Measurements from ENCODE around the gene ARPP21.

The ARPP21 gene

GRCh38 chr3:35688826-35689225 is 49.5 kb downstream of the ARPP21 start:
- Histone ChIP-seq H3K4me3 (ENCODE audit: low read depth in 1 of 5, low read length in 5 of 5) (no peak overlapping the region), H3K9ac (ENCODE audit: low read length in 5 of 5) (no peak overlapping the region), H3K27ac (ENCODE audit: low read depth, low read length) (no peak overlapping the region), H3K9me3 (ENCODE audit: control insufficient read depth in 5 of 5, low read length in 5 of 5) (no peaks in the 10 kb centered on the region), H3K4me1 (ENCODE audit: control insufficient read depth in 5 of 5, insufficient read depth in 5 of 5, low read length in 5 of 5) (peaks cover 0 to 4% (median 0%) of the 10 kb centered on the region in 5 donors), H3K27me3 (ENCODE audit: control insufficient read depth in 5 of 5, insufficient read depth in 4 of 5, low read length in 5 of 5) (no peaks in the 10 kb centered on the region), H3K36me3 (ENCODE audit: control insufficient read depth in 5 of 5, insufficient read depth in 5 of 5, low read length in 5 of 5) (no peaks in the 10 kb centered on the region)

DNA sequence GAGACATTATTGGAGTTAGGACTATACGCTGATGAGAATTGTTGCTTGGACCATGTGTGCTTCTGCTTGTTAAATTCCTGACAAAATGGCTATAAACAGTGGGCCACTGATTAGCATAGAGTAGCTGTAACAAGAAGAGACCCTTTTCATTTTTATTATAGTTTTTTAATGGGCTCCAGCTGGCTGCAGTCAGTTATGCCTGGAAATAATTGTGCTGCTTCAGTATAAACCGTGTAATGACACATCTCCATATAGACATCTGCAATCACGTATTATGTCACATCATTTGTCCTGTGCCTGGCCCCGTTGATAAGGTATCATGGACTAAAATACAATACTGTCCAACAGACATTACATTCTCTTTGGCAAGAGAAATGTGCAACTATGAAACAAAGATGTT is 50.9 kb downstream of the ARPP21 start:
- Histone ChIP-seq H3K4me1 (ENCODE audit: control insufficient read depth in 5 of 5, insufficient read depth in 5 of 5, low read length in 5 of 5) (no peaks in the 10 kb centered on the region), H3K36me3 (ENCODE audit: control insufficient read depth in 5 of 5, insufficient read depth in 5 of 5, low read length in 5 of 5) (no peaks in the 10 kb centered on the region), H3K9me3 (ENCODE audit: control insufficient read depth in 5 of 5, low read length in 5 of 5) (no peaks in the 10 kb centered on the region), H3K27ac (ENCODE audit: low read depth, low read length) (no peak overlapping the region), H3K4me3 (ENCODE audit: low read depth in 1 of 5, low read length in 5 of 5) (no peak overlapping the region), H3K9ac (ENCODE audit: low read length in 5 of 5) (no peak overlapping the region), H3K27me3 (ENCODE audit: control insufficient read depth in 5 of 5, insufficient read depth in 4 of 5, low read length in 5 of 5) (no peaks in the 10 kb centered on the region)

GRCh38 chr3:35705904-35706303 is 66.6 kb downstream of the ARPP21 start:
- Histone ChIP-seq H3K9ac (ENCODE audit: low read length in 5 of 5) (no peak overlapping the region), H3K4me3 (ENCODE audit: low read depth in 1 of 5, low read length in 5 of 5) (no peak overlapping the region)

GRCh38 chr3:35707904-35708303 is 68.6 kb downstream of the ARPP21 start:
- Histone ChIP-seq H3K9ac (ENCODE audit: low read length in 5 of 5) (no peak overlapping the region), H3K4me3 (ENCODE audit: low read depth in 1 of 5, low read length in 5 of 5) (no peak overlapping the region), H3K36me3 (ENCODE audit: control insufficient read depth in 5 of 5, insufficient read depth in 5 of 5, low read length in 5 of 5) (no peaks in the 10 kb centered on the region), H3K4me1 (ENCODE audit: control insufficient read depth in 5 of 5, insufficient read depth in 5 of 5, low read length in 5 of 5) (no peaks in the 10 kb centered on the region), H3K9me3 (ENCODE audit: control insufficient read depth in 5 of 5, low read length in 5 of 5) (no peaks in the 10 kb centered on the region), H3K27me3 (ENCODE audit: control insufficient read depth in 5 of 5, insufficient read depth in 4 of 5, low read length in 5 of 5) (no peaks in the 10 kb centered on the region), H3K27ac (ENCODE audit: low read depth, low read length) (no peak overlapping the region)

More at GRCh38 chr3:35705904-35706303, 66.6 kb downstream of the ARPP21 start:
- Histone ChIP-seq H3K27me3 (ENCODE audit: control insufficient read depth in 5 of 5, insufficient read depth in 4 of 5, low read length in 5 of 5) (no peaks in the 10 kb centered on the region), H3K4me1 (ENCODE audit: control insufficient read depth in 5 of 5, insufficient read depth in 5 of 5, low read length in 5 of 5) (no peaks in the 10 kb centered on the region), H3K27ac (ENCODE audit: low read depth, low read length) (no peak overlapping the region), H3K9me3 (ENCODE audit: control insufficient read depth in 5 of 5, low read length in 5 of 5) (no peaks in the 10 kb centered on the region), H3K36me3 (ENCODE audit: control insufficient read depth in 5 of 5, insufficient read depth in 5 of 5, low read length in 5 of 5) (no peaks in the 10 kb centered on the region)

- H3K9me3 ChIP-seq (ENCODE audit: control insufficient read depth in 5 of 5, low read length in 5 of 5): no peaks in the 10 kb centered on the region
- H3K36me3 ChIP-seq (ENCODE audit: control insufficient read depth in 5 of 5, insufficient read depth in 5 of 5, low read length in 5 of 5): no peaks in the 10 kb centered on the region
Observed at GRCh38 chr3:35708394-35709271, 69.3 kb downstream of the ARPP21 start.

GRCh38 chr3:35709691-35710090 is 70.4 kb downstream of the ARPP21 start:
- Histone ChIP-seq H3K4me1 (ENCODE audit: control insufficient read depth in 5 of 5, insufficient read depth in 5 of 5, low read length in 5 of 5) (no peaks in the 10 kb centered on the region), H3K9ac (ENCODE audit: low read length in 5 of 5) (no peak overlapping the region), H3K4me3 (ENCODE audit: low read depth in 1 of 5, low read length in 5 of 5) (no peak overlapping the region), H3K36me3 (ENCODE audit: control insufficient read depth in 5 of 5, insufficient read depth in 5 of 5, low read length in 5 of 5) (no peaks in the 10 kb centered on the region), H3K27me3 (ENCODE audit: control insufficient read depth in 5 of 5, insufficient read depth in 4 of 5, low read length in 5 of 5) (no peaks in the 10 kb centered on the region), H3K27ac (ENCODE audit: low read depth, low read length) (no peak overlapping the region), H3K9me3 (ENCODE audit: control insufficient read depth in 5 of 5, low read length in 5 of 5) (no peaks in the 10 kb centered on the region)

More at GRCh38 chr3:35708394-35709271, 69.3 kb downstream of the ARPP21 start:
- no peaks in the 10 kb centered on the region for H3K27me3 ChIP-seq (ENCODE audit: control insufficient read depth in 5 of 5, insufficient read depth in 4 of 5, low read length in 5 of 5)
- no peak overlapping the region for H3K27ac ChIP-seq (ENCODE audit: low read depth, low read length)
- H3K4me3 ChIP-seq (ENCODE audit: low read depth in 1 of 5, low read length in 5 of 5): no peak overlapping the region
- no peaks in the 10 kb centered on the region for H3K4me1 ChIP-seq (ENCODE audit: control insufficient read depth in 5 of 5, insufficient read depth in 5 of 5, low read length in 5 of 5)
- no peak overlapping the region for H3K9ac ChIP-seq (ENCODE audit: low read length in 5 of 5)

- Histone ChIP-seq H3K9me3 (ENCODE audit: control insufficient read depth in 5 of 5, low read length in 5 of 5) (no peaks in the 10 kb centered on the region), H3K27me3 (ENCODE audit: control insufficient read depth in 5 of 5, insufficient read depth in 4 of 5, low read length in 5 of 5) (no peaks in the 10 kb centered on the region), H3K36me3 (ENCODE audit: control insufficient read depth in 5 of 5, insufficient read depth in 5 of 5, low read length in 5 of 5) (no peaks in the 10 kb centered on the region), H3K4me3 (ENCODE audit: low read depth in 1 of 5, low read length in 5 of 5) (no peak overlapping the region), H3K27ac (ENCODE audit: low read depth, low read length) (no peak overlapping the region), H3K9ac (ENCODE audit: low read length in 5 of 5) (no peak overlapping the region), H3K4me1 (ENCODE audit: control insufficient read depth in 5 of 5, insufficient read depth in 5 of 5, low read length in 5 of 5) (no peaks in the 10 kb centered on the region)
Observed at GRCh38 chr3:35710554-35710953, 71.2 kb downstream of the ARPP21 start.

DNA sequence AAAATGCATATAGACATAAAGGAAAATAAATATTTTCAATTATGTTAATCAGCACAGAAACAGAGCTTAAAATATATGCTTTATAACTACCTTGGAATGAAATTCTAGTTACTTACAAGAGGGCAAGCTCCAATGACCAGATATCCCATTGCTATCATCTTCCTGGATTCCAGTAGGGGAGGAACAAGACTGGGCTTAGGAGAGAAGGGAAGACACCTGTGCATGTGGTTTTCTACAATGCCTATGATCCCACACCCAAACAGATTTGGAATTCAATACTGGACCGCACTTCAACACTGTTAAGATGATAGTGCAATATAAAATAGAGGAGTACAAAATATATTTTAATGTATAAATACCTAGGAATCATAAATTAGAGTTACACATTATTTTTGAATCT is 79.6 kb downstream of the ARPP21 start:
- no peak overlapping the region for H3K4me3 ChIP-seq (ENCODE audit: low read depth in 1 of 5, low read length in 5 of 5)
- H3K4me1 ChIP-seq (ENCODE audit: control insufficient read depth in 5 of 5, insufficient read depth in 5 of 5, low read length in 5 of 5): no peaks in the 10 kb centered on the region
- H3K9me3 ChIP-seq (ENCODE audit: control insufficient read depth in 5 of 5, low read length in 5 of 5): no peaks in the 10 kb centered on the region
- peaks cover 0 to 3% (median 0%) of the 10 kb centered on the region in 5 donors for H3K27me3 ChIP-seq (ENCODE audit: control insufficient read depth in 5 of 5, insufficient read depth in 4 of 5, low read length in 5 of 5)
- no peaks in the 10 kb centered on the region for H3K36me3 ChIP-seq (ENCODE audit: control insufficient read depth in 5 of 5, insufficient read depth in 5 of 5, low read length in 5 of 5)
- no peak overlapping the region for H3K27ac ChIP-seq (ENCODE audit: low read depth, low read length)
- no peak overlapping the region for H3K9ac ChIP-seq (ENCODE audit: low read length in 5 of 5)

DNA sequence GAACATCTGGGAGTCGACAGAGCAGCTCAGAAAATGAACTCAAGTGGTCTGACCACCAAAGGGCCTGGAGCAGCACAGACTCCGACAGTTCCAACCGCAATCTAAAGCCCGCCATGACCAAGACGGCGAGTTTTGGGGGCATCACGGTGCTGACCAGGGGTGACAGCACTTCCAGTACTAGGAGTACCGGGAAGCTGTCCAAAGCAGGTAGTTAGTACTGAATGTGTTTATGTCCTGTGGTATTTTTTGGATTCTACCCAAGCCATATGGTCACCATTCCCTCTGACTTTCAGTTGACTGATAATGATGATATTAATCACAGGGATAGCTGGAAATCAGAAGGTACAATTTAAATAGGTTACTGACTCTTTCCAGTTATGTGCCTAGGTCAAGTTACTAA is 82.3 kb downstream of the ARPP21 start:
- Histone ChIP-seq H3K9me3 (ENCODE audit: control insufficient read depth in 5 of 5, low read length in 5 of 5) (no peaks in the 10 kb centered on the region), H3K27ac (ENCODE audit: low read depth, low read length) (no peak overlapping the region), H3K36me3 (ENCODE audit: control insufficient read depth in 5 of 5, insufficient read depth in 5 of 5, low read length in 5 of 5) (no peaks in the 10 kb centered on the region), H3K9ac (ENCODE audit: low read length in 5 of 5) (no peak overlapping the region), H3K4me3 (ENCODE audit: low read depth in 1 of 5, low read length in 5 of 5) (no peak overlapping the region), H3K27me3 (ENCODE audit: control insufficient read depth in 5 of 5, insufficient read depth in 4 of 5, low read length in 5 of 5) (peaks cover 0 to 3% (median 0%) of the 10 kb centered on the region in 5 donors), H3K4me1 (ENCODE audit: control insufficient read depth in 5 of 5, insufficient read depth in 5 of 5, low read length in 5 of 5) (no peaks in the 10 kb centered on the region)

DNA sequence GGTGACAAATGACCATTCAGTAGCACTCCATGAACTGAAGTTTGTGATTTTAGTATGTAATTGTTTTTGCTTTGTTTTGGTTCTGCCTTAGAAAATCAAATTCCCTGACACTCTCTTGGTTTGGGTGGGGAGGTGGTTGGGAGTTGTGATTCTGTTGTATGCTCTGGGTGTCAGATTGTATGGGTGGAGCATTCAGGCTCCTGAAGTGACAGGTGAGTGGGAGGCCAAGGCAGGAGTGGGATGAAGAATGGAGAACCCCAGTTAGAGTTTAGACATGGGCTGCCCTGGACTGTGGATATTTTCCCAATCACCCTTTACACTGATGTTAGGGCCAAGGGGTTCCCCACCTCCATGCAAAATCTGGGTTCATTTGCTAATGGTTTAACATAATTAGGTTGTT is 83.6 kb downstream of the ARPP21 start:
- Histone ChIP-seq H3K4me1 (ENCODE audit: control insufficient read depth in 5 of 5, insufficient read depth in 5 of 5, low read length in 5 of 5) (no peaks in the 10 kb centered on the region), H3K4me3 (ENCODE audit: low read depth in 1 of 5, low read length in 5 of 5) (no peak overlapping the region), H3K27me3 (ENCODE audit: control insufficient read depth in 5 of 5, insufficient read depth in 4 of 5, low read length in 5 of 5) (peaks cover 0 to 3% (median 0%) of the 10 kb centered on the region in 5 donors), H3K9ac (ENCODE audit: low read length in 5 of 5) (no peak overlapping the region), H3K9me3 (ENCODE audit: control insufficient read depth in 5 of 5, low read length in 5 of 5) (no peaks in the 10 kb centered on the region), H3K27ac (ENCODE audit: low read depth, low read length) (no peak overlapping the region), H3K36me3 (ENCODE audit: control insufficient read depth in 5 of 5, insufficient read depth in 5 of 5, low read length in 5 of 5) (no peaks in the 10 kb centered on the region)
